Activated CD8-positive, alpha-beta T cell treated with anti-CD3 and anti-CD28 coated beads for 36 hours (primary cell): Measurements from ENCODE around the gene RAB3A. TPM values are rescaled to one million over a fixed set of nuclear protein-coding genes. Genes with fewer than 3 reads are reported as not detected.

Experiments used
- ATAC-seq: fragments of 200-7000 bp; cut with Tn5 transposase; one replicate; pipeline ENCODE4 v1.10.0; 2021; ENCODE audit warnings: mild to moderate bottlenecking, moderate library complexity
- CTCF ChIA-PET: fragments of 350-600 bp; sonication (Branson Sonifier 250); formaldehyde crosslinking; loops from one replicate; lab custom pipeline; 2021; ENCODE audit warnings: antibody characterized with exemption; lab: Charles Lee
- POLR2A ChIA-PET: fragments of 350-600 bp; sonication (Branson Sonifier 250); formaldehyde crosslinking; loops from one replicate; lab custom pipeline; 2021; ENCODE audit warnings: antibody characterized with exemption; lab: Charles Lee
- DNase-seq: peaks from one replicate; pipeline ENCODE4 v3.0.0-alpha.2; 2020
- H3K27ac Mint-ChIP-seq: one replicate; pipeline ENCODE4 v1.8.0; 2021; ENCODE audit warnings: mild to moderate bottlenecking, mixed read lengths
- H3K27me3 Mint-ChIP-seq: one replicate; pipeline ENCODE4 v1.8.0; 2021; ENCODE audit warnings: mixed read lengths
- H3K36me3 Mint-ChIP-seq: one replicate; pipeline ENCODE4 v1.8.0; 2021; ENCODE audit warnings: low read depth, mixed read lengths
- H3K4me1 Mint-ChIP-seq: one replicate; pipeline ENCODE4 v1.8.0; 2021; ENCODE audit warnings: low read depth, mixed read lengths
- H3K4me3 Mint-ChIP-seq: one replicate; pipeline ENCODE4 v1.8.0; 2021; ENCODE audit warnings: mild to moderate bottlenecking, moderate library complexity, mixed read lengths
- H3K9me3 Mint-ChIP-seq: one replicate; pipeline ENCODE4 v1.8.0; 2021; ENCODE audit warnings: mixed read lengths
- intact Hi-C: fragments of 100-400 bp; cut with micrococcal nuclease; formaldehyde crosslinking; loops from one replicate; pipeline ENCODE4 v1.10.0; 2022
- total RNA-seq, 2 experiments: library from RNA; stranded (reverse); gene quantifications; one replicate each; pipeline ENCODE4 v1.2.3, GENCODE V29; 2021
- TF ChIP-seq, protein P1 (sequence below): fragments of 200-600 bp; IDR thresholded peaks from one replicate; pipeline ENCODE4 v1.8.0; 2022; ENCODE audit warnings: antibody characterized with exemption, mild to moderate bottlenecking

Gene RAB3A
- total RNA-seq, 2 experiments from 2014 or later = 8.9 to 11.3 TPM

DNA sequence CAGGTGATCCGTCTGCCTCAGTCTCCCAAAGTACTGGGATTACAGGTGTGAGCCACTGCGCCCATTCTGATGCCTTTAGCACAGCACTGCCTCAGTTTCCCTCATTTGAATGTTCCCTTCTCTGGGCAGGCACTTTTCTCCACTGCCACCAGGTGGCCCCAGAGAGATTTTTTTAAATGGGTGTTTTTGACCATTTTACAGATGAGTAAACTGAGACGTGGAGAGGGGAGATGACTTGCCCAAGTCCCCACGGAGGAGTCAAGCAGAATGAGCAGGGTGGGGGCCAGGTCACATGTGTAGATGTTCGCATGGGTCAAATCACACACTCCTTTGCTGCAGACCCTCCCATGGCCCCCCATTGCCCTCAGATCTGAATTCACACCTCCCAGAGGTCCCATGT lies 25.6 kb upstream of the RAB3A start:
- CTCF ChIA-PET = interaction anchor here (1.1 to 1.3 kb wide), 3 partner anchors 8 to 24 kb away, joined by 3 to 4 read pairs (median 3); no protein-coding TSS in a partner anchor
- ATAC-seq (no peak), DNase-seq (no peak)
- Mint-ChIP-seq H3K27ac (no peak overlapping the region), H3K9me3 (peaks cover 8% of the 10 kb centered on the region), H3K4me1 (peaks cover 28% of the 10 kb centered on the region), H3K4me3 (no peak overlapping the region), H3K36me3 (no peaks in the 10 kb centered on the region), H3K27me3 (peaks cover 68% of the 10 kb centered on the region)
- POLR2A ChIA-PET = no interaction called here
- TF ChIP-seq, protein P1, sequence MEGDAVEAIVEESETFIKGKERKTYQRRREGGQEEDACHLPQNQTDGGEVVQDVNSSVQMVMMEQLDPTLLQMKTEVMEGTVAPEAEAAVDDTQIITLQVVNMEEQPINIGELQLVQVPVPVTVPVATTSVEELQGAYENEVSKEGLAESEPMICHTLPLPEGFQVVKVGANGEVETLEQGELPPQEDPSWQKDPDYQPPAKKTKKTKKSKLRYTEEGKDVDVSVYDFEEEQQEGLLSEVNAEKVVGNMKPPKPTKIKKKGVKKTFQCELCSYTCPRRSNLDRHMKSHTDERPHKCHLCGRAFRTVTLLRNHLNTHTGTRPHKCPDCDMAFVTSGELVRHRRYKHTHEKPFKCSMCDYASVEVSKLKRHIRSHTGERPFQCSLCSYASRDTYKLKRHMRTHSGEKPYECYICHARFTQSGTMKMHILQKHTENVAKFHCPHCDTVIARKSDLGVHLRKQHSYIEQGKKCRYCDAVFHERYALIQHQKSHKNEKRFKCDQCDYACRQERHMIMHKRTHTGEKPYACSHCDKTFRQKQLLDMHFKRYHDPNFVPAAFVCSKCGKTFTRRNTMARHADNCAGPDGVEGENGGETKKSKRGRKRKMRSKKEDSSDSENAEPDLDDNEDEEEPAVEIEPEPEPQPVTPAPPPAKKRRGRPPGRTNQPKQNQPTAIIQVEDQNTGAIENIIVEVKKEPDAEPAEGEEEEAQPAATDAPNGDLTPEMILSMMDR = peak; percentile 79
- intact Hi-C loops = no loop called here

DNA sequence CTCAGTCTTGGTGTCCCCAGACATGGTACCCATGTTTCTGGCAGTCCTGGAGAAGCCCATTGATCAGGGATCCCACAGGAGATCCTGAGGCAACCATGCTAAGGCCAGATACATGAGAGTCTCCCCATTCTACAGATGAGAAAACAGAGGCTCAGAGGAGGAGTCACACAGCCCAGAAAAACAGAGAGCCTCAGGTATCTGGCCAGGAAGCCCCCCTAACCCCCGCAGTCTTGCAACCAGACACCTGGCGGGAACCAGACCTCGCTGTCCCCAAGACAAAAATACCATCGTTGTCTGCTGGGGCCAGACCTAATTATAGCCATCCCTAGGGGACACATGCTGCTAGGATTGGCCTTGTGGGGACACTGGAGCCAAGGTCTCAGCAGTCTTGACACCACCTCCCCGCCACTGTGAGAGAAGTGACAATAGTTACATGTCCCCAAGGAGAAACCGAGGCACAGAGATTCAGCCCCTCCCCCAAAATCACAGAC lies 24.0 kb upstream of the RAB3A start:
- POLR2A ChIA-PET = no interaction called here
- intact Hi-C loops = no loop called here
- Mint-ChIP-seq H3K9me3 (peaks cover 2% of the 10 kb centered on the region), H3K4me3 (no peak overlapping the region), H3K27ac (no peak overlapping the region), H3K4me1 (peaks cover 33% of the 10 kb centered on the region), H3K27me3 (peaks cover 68% of the 10 kb centered on the region), H3K36me3 (no peaks in the 10 kb centered on the region)
- no peak for DNase-seq
- TF ChIP-seq, protein P1 = no peak
- no peak for ATAC-seq
- CTCF ChIA-PET = interaction anchor here (1.3 kb wide), 1 partner anchor 22 kb away, joined by 4 read pairs; no protein-coding TSS in a partner anchor

GRCh38 chr19:18226956-18227780 lies 23.3 kb upstream of the RAB3A start:
- ChIA-PET POLR2A (interaction anchor here (1.3 kb wide), 1 partner anchor 11 kb away, joined by 4 read pairs; no protein-coding TSS in a partner anchor), CTCF (interaction anchor here (1.5 kb wide), 1 partner anchor 25 kb away, joined by 3 read pairs; no protein-coding TSS in a partner anchor)
- H3K4me3 Mint-ChIP-seq = no peak overlapping the region
- peaks cover 63% of the 10 kb centered on the region for H3K27me3 Mint-ChIP-seq
- TF ChIP-seq, protein P1 = no peak
- H3K4me1 Mint-ChIP-seq = peaks cover 29% of the 10 kb centered on the region
- no peak overlapping the region for H3K27ac Mint-ChIP-seq
- H3K9me3 Mint-ChIP-seq = no peaks in the 10 kb centered on the region
- ATAC-seq = no peak
- no peaks in the 10 kb centered on the region for H3K36me3 Mint-ChIP-seq
- intact Hi-C loops = no loop called here
- DNase-seq = no peak

DNA sequence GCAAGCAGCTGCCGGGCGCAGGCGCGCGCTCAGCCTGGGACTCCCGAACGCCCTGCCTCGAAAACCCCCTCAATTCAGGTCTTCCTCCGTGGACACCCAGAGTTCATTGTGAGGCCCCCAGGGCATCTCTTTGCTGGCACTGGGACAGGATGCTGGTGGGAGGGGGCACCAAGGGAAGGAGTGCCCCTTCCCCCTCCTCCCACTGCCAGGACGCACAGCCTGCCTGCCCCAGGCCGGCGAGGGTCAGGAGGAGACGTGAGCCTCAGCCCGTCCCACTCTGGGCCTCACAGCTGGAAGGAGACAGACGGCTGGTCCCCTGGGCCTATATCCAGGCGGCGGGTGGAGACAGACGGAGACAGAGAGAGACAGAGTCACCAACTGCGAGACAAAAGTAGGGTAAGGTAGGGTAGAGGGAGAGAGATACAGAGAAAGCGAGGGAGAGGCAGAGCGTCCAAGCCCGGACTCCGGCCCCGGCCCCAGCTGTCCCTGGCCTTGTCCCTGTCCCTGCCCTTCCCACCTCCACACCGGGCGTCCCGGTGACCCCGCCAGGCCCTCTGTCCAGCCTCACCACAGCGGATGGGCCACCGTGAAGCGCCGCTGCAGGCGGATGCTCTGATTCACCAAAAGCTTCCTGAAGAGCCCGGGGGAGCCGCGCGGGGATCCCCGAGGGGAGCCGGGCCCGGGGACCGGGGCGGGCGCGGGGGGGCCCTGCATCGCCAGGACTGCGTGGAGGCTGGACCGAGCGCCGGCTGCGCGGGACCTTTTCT lies 22.0 kb upstream of the RAB3A start, which contains the start of gene PDE4C:
Gene PDE4C, minus strand, starts transcription at position 737 of the 767 bp plus-strand sequence. Its CDS starts 23 bp downstream, at position 714.
- H3K9me3 Mint-ChIP-seq = no peaks in the 10 kb centered on the region
- no peaks in the 10 kb centered on the region for H3K36me3 Mint-ChIP-seq
- H3K27ac Mint-ChIP-seq = no peak within 1 kb of the TSS
- H3K4me3 Mint-ChIP-seq = peak within 1 kb of the TSS; percentile 10
- ATAC-seq (no peak), DNase-seq (no peak)
- TF ChIP-seq, protein P1 = no peak
- ChIA-PET POLR2A (interaction anchor here (1.3 kb wide), 1 partner anchor 12 kb away, joined by 4 read pairs; no protein-coding TSS in a partner anchor), CTCF (interaction anchor here (1.5 kb wide), 1 partner anchor 26 kb away, joined by 3 read pairs; no protein-coding TSS in a partner anchor)
- peaks cover 62% of the 10 kb centered on the region for H3K27me3 Mint-ChIP-seq
- intact Hi-C loops = no loop called here
- peaks cover 24% of the 10 kb centered on the region for H3K4me1 Mint-ChIP-seq
